ENCODE measurements around the gene MOGAT2.

MOGAT2 gene

GRCh38 chr11:75781831-75782230 is 64.2 kb downstream of the MOGAT2 start:
- DNase-seq, result no peak
